Measurements from ENCODE around the gene NAV2. TPM values are rescaled to one million over a fixed set of nuclear protein-coding genes. Genes with fewer than 3 reads are reported as not detected.

The NAV2 gene
- total and polyA plus RNA-seq, 2 experiments from 2014 or later = 26.0 to 45.0 TPM

DNA sequence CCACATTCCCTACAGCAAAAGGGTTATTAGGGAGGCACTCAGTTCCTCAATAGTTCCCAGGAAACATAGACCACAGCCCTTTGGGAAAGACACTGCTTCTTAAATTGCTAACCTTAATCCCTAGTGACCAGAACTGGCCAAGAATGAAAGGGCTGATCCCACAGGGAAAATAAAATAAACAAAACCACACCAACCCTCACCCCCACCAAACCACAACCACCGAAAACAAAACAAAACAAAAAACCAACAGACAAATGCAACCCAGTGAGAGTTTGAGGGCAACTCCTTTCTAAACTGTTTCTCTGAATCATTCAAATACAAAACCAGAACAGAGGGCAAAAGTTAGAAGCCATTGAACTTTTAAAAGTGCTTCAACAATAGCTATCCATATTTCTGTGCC, 57.2 kb downstream of the NAV2 start:
- TF ChIP-seq POLR2AphosphoS5 (IDR thresholded peaks at IDR 0.05; ENCODE audit: low read depth) (no peak), CTCF (conservative IDR thresholded peaks at IDR 0.05; ENCODE audit: low read depth in 2 of 2) (no peak), ZNF114 (CRISPR knock-in tag; IDR thresholded peaks at IDR 0.05) (no peak), NANOG (IDR thresholded peaks at IDR 0.05; ENCODE audit: borderline replicate concordance) (no peak), CREB1 (CRISPR knock-in tag; IDR thresholded peaks at IDR 0.05; ENCODE audit: low read depth) (no peak), STAT1 (IDR thresholded peaks at IDR 0.05; ENCODE audit: unreplicated experiment) (no peak)
- H3K27ac ChIP-seq (ENCODE audit: low read depth) = peak overlapping the region; percentile 39; the same call in 1 of the 2 replicates
- peak overlapping the region; percentile 9; the same call in 1 of the 2 replicates for H2AFZ ChIP-seq
- Mint-ChIP-seq H3K9me3 (no peaks in the 10 kb centered on the region), H3K27me3 (ENCODE audit: insufficient read depth, low read depth, poor library complexity) (peaks cover 19% of the 10 kb centered on the region), H3K27ac (peak overlapping the region; percentile 71; the same call in 1 of the 2 replicates), H3K4me3 (no peak overlapping the region), H3K36me3 (ENCODE audit: low read depth) (no peaks in the 10 kb centered on the region; the same call in 2 of the 3 replicates), H3K4me1 (peaks cover 54% of the 10 kb centered on the region)
- no peaks in the 10 kb centered on the region for H4K20me1 ChIP-seq (replicated peaks; ENCODE audit: insufficient read depth)
- no peaks in the 10 kb centered on the region for H3K36me3 ChIP-seq (ENCODE audit: insufficient read depth)
- no peaks in the 10 kb centered on the region for H3K79me2 ChIP-seq (replicated peaks; ENCODE audit: insufficient read depth)
- H3K9me2 ChIP-seq (ENCODE audit: insufficient read depth) = peaks cover 29% of the 10 kb centered on the region
- ATAC-seq (no peak), DNase-seq (ENCODE audit: low spot score) (no peak)
- H3K27me3 ChIP-seq (ENCODE audit: insufficient read depth) = no peaks in the 10 kb centered on the region
- peaks cover 40% of the 10 kb centered on the region for H3K4me1 ChIP-seq (ENCODE audit: insufficient read depth)
- H3K4me2 ChIP-seq = 0 out of 2 replicates have a peak overlapping the region, but pooled peaks have one; percentile 38
- no peak overlapping the region for H3K4me3 ChIP-seq
- peaks cover 3% of the 10 kb centered on the region; the same call in 1 of the 2 replicates for H3F3A ChIP-seq (replicated peaks; ENCODE audit: low read depth)

DNA sequence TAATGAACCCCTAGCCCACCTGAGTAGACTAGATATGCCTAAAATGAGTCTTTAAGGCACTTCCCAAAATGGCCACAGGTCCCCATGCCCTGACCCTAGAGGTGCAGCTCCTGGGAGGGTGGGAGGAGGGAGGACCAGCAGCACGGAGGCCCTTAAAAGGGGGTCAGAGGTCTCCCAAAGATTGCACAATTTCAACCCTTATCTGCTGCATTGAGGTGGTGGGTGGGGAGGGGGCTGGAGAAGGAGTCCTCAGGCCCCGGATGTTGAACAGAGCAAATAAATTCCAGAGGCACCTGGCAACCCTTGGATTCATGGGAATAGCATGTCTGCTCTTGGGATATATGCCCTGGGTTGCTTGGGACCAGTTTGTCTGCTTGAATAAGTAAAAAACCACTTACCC, 57.6 kb downstream of the NAV2 start:
- DNase-seq (ENCODE audit: low spot score) (no peak), ATAC-seq (no peak)
- peaks cover 56% of the 10 kb centered on the region for H3K4me1 Mint-ChIP-seq
- Histone ChIP-seq H3K4me2 (no peak overlapping the region), H3K27me3 (ENCODE audit: insufficient read depth) (no peaks in the 10 kb centered on the region), H4K20me1 (replicated peaks; ENCODE audit: insufficient read depth) (no peaks in the 10 kb centered on the region), H2AFZ (peak overlapping the region; percentile 9; the same call in 1 of the 2 replicates), H3K79me2 (replicated peaks; ENCODE audit: insufficient read depth) (no peaks in the 10 kb centered on the region), H3K9me2 (ENCODE audit: insufficient read depth) (peaks cover 29% of the 10 kb centered on the region), H3K4me3 (no peak overlapping the region), H3K27ac (ENCODE audit: low read depth) (no peak overlapping the region; the same call in 1 of the 2 replicates), H3K36me3 (ENCODE audit: insufficient read depth) (no peaks in the 10 kb centered on the region), H3K4me1 (ENCODE audit: insufficient read depth) (peaks cover 40% of the 10 kb centered on the region), H3F3A (replicated peaks; ENCODE audit: low read depth) (peaks cover 3% of the 10 kb centered on the region; the same call in 1 of the 2 replicates)
- no peak overlapping the region for H3K27ac Mint-ChIP-seq
- no peak overlapping the region for H3K4me3 Mint-ChIP-seq
- peaks cover 19% of the 10 kb centered on the region for H3K27me3 Mint-ChIP-seq (ENCODE audit: insufficient read depth, low read depth, poor library complexity)
- peaks cover under 1% of the 10 kb centered on the region; the same call in 2 of the 3 replicates for H3K36me3 Mint-ChIP-seq (ENCODE audit: low read depth)
- no peaks in the 10 kb centered on the region for H3K9me3 Mint-ChIP-seq
- TF ChIP-seq CTCF (conservative IDR thresholded peaks at IDR 0.05; ENCODE audit: low read depth in 2 of 2) = no peak
- no peak for TF ChIP-seq ZNF331 (CRISPR knock-in tag; IDR thresholded peaks at IDR 0.05; ENCODE audit: low read depth)
- no peak for TF ChIP-seq EZH2phosphoT487 (IDR thresholded peaks at IDR 0.05; ENCODE audit: unreplicated experiment)
- TF ChIP-seq, protein P1, sequence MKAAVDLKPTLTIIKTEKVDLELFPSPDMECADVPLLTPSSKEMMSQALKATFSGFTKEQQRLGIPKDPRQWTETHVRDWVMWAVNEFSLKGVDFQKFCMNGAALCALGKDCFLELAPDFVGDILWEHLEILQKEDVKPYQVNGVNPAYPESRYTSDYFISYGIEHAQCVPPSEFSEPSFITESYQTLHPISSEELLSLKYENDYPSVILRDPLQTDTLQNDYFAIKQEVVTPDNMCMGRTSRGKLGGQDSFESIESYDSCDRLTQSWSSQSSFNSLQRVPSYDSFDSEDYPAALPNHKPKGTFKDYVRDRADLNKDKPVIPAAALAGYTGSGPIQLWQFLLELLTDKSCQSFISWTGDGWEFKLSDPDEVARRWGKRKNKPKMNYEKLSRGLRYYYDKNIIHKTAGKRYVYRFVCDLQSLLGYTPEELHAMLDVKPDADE (IDR thresholded peaks at IDR 0.05) = no peak
- TF ChIP-seq, protein P2, sequence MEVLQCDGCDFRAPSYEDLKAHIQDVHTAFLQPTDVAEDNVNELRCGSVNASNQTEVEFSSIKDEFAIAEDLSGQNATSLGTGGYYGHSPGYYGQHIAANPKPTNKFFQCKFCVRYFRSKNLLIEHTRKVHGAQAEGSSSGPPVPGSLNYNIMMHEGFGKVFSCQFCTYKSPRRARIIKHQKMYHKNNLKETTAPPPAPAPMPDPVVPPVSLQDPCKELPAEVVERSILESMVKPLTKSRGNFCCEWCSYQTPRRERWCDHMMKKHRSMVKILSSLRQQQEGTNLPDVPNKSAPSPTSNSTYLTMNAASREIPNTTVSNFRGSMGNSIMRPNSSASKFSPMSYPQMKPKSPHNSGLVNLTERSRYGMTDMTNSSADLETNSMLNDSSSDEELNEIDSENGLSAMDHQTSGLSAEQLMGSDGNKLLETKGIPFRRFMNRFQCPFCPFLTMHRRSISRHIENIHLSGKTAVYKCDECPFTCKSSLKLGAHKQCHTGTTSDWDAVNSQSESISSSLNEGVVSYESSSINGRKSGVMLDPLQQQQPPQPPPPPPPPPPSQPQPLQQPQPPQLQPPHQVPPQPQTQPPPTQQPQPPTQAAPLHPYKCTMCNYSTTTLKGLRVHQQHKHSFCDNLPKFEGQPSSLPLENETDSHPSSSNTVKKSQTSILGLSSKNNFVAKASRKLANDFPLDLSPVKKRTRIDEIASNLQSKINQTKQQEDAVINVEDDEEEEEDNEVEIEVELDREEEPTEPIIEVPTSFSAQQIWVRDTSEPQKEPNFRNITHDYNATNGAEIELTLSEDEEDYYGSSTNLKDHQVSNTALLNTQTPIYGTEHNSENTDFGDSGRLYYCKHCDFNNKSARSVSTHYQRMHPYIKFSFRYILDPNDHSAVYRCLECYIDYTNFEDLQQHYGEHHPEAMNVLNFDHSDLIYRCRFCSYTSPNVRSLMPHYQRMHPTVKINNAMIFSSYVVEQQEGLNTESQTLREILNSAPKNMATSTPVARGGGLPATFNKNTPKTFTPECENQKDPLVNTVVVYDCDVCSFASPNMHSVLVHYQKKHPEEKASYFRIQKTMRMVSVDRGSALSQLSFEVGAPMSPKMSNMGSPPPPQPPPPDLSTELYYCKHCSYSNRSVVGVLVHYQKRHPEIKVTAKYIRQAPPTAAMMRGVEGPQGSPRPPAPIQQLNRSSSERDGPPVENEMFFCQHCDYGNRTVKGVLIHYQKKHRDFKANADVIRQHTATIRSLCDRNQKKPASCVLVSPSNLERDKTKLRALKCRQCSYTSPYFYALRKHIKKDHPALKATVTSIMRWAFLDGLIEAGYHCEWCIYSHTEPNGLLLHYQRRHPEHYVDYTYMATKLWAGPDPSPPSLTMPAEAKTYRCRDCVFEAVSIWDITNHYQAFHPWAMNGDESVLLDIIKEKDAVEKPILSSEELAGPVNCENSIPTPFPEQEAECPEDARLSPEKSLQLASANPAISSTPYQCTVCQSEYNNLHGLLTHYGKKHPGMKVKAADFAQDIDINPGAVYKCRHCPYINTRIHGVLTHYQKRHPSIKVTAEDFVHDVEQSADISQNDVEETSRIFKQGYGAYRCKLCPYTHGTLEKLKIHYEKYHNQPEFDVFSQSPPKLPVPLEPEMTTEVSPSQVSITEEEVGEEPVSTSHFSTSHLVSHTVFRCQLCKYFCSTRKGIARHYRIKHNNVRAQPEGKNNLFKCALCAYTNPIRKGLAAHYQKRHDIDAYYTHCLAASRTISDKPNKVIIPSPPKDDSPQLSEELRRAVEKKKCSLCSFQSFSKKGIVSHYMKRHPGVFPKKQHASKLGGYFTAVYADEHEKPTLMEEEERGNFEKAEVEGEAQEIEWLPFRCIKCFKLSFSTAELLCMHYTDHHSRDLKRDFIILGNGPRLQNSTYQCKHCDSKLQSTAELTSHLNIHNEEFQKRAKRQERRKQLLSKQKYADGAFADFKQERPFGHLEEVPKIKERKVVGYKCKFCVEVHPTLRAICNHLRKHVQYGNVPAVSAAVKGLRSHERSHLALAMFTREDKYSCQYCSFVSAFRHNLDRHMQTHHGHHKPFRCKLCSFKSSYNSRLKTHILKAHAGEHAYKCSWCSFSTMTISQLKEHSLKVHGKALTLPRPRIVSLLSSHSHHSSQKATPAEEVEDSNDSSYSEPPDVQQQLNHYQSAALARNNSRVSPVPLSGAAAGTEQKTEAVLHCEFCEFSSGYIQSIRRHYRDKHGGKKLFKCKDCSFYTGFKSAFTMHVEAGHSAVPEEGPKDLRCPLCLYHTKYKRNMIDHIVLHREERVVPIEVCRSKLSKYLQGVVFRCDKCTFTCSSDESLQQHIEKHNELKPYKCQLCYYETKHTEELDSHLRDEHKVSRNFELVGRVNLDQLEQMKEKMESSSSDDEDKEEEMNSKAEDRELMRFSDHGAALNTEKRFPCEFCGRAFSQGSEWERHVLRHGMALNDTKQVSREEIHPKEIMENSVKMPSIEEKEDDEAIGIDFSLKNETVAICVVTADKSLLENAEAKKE (CRISPR knock-in tag; IDR thresholded peaks at IDR 0.05) = no peak

Measured in GM23338 (cell line).